Activated CD8-positive, alpha-beta memory T cell treated with anti-CD3 and anti-CD28 coated beads for 1 hour (primary cell): ENCODE measurements around the gene AARS1.
"Not testable (repeated sequence)": the region's sequence is repeated elsewhere in the genome, so short reads cannot be mapped to it uniquely, and the experiment has no call there.

Source experiments
- DNase-seq, 2 donors: peaks; one replicate each; pipeline ENCODE4 v3.0.0-alpha.2; 2020; ENCODE audit warnings: low read depth in 1 of 2; ENCODE audit errors: extremely low read depth in 1 of 2

Gene AARS1

DNA sequence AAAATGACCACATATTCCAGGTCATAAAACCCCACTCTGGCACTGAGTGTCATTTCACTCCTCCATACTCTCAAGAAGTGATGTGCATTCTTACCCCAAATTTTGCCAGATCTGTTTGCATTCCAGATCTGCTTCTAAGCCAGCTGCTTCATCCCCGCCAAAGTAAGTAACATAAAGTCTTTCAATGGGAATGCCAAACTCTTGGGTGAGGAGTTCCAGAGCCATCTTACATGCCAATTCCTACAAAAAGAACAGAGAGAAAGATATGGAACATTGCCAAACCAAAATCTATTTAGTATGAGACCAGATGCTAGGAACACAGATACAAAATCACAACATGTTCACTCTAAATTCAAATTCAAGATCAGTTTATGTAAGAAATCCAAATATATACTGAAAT is 12.9 kb downstream of the AARS1 start:
- no peak for DNase-seq

GRCh38 chr16:70271696-70272095 is 17.6 kb downstream of the AARS1 start:
- DNase-seq, result no peak

GRCh38 chr16:70270176-70270575 is 19.1 kb downstream of the AARS1 start:
- DNase-seq, result no peak

GRCh38 chr16:70269471-70269870 is 19.8 kb downstream of the AARS1 start:
- DNase-seq, result no peak

DNA sequence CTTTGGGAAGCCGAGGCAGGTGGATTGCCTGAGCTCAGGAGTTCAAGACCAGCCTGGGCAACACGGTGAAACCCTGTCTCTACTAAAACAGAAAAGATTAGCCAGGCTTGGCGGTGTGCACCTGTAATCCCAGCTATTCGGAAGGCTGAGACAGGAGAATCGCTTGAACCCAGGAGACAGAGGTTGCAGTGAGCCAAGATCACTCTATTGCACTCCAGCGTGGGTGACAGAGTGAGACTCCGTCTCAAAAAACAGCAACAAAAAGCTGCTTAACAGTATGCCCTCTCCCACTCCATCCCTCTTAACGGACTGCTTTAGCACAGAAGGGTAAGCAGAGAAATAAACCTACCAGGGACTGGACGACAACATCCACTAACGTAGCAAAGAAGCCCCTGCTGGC is 21.4 kb downstream of the AARS1 start:
- not testable (repeated sequence) for DNase-seq

GRCh38 chr16:70267516-70267915 is 21.8 kb downstream of the AARS1 start:
- DNase-seq, result no peak

DNA sequence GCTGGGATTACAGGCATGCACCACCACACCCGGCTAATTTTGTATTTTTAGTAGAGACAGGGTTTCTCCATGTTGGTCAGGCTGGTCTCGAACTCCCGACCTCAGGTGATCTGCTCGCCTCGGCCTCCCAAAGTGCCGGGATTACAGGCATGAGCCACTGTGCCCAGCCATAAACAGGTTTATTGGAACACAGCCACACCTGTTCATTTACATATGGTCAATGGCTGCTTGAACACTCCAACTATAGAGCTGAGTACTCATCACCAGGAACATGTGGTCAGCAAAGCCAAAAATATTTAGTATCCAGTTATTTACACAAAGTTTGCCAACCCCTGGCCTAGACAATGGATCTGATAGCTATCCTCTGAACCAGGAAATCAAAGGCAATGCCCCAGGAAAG is 29.4 kb downstream of the AARS1 start:
- not testable (repeated sequence) for DNase-seq

GRCh38 chr16:70258946-70259345 is 30.4 kb downstream of the AARS1 start:
- no peak for DNase-seq

DNA sequence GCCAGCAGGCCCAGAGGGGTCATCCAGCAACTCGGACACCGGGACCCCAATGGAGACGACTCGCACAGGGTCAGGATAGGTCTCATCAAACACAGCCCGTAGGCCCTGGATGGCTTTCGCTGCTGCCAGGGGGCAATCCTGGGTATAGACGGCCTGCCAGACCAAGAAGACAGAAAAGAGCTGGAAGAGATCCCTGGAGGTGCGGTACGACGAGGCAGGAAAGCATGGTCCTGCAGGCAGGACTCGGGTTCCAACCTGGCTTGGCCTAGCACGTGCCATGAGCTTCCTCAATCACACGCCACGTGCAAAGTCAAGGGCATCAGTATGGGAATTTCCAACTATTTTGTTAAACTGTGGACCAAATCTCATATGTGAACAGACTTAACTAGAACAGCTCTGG is 31.2 kb downstream of the AARS1 start:
- no peak for DNase-seq

GRCh38 chr16:70257391-70257790 is 31.9 kb downstream of the AARS1 start:
- no peak for DNase-seq

- no peak for DNase-seq
These were observed 33.7 kb downstream of the AARS1 start for GRCh38 chr16:70255574-70255973.

DNA sequence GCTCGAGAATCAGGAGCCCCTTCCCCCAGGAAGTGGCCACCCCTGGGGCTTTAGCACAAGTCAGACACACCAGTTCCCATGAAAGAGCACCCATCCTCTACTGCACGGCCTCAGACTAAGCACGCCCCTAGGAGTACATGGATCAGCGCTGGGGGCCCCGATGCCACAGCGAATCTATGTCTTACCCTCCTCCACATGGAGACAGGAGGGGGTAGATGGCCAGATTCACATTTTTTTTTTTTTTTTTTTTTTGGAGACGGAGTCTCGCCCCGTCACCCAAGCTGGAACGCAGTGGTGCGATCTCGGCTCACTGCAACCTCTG is 34.4 kb downstream of the AARS1 start:
- no peak for DNase-seq

DNA sequence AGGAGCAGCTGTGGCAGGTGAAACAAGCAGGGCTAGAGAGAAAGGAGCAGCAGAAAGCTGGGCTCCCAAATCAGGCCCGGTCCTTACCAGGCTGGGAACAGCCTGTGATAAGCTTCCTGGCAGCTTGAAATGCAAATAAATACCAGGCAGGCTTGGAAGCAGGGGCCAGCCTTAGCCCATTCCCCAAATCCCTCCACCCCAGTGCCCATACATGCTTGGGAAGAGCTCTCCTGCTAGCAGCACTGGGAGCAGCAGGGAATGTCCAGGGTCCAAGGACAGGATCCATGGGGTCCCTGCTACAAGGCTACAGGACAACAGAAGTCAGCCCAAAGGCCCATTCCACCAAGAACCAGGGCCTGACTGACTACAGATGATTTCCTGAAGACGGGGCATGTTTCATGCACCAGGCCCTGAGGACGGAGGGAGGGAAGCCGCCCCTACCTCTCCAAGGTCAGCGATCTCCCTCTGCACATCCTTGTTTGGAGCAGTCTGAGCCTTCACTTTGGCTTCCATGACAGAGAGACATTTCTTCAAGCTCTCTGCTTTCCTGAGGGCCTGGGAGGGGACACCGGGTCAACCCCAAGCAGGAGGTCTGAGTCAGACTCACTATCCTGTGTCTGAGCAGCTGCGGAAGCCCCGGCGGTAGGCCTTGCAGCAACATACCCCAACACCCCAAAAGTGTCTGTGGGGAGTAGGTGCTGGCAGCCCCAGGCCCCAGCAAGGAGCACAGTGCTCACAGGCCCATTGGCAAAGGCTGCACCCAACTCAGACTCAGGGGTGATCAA is 34.9 kb downstream of the AARS1 start:
- DNase-seq, result no peak

GRCh38 chr16:70253291-70254106 is 35.8 kb downstream of the AARS1 start:
- no peak for DNase-seq

- no peak for DNase-seq
These were observed 36.8 kb downstream of the AARS1 start for GRCh38 chr16:70252355-70252988.

DNA sequence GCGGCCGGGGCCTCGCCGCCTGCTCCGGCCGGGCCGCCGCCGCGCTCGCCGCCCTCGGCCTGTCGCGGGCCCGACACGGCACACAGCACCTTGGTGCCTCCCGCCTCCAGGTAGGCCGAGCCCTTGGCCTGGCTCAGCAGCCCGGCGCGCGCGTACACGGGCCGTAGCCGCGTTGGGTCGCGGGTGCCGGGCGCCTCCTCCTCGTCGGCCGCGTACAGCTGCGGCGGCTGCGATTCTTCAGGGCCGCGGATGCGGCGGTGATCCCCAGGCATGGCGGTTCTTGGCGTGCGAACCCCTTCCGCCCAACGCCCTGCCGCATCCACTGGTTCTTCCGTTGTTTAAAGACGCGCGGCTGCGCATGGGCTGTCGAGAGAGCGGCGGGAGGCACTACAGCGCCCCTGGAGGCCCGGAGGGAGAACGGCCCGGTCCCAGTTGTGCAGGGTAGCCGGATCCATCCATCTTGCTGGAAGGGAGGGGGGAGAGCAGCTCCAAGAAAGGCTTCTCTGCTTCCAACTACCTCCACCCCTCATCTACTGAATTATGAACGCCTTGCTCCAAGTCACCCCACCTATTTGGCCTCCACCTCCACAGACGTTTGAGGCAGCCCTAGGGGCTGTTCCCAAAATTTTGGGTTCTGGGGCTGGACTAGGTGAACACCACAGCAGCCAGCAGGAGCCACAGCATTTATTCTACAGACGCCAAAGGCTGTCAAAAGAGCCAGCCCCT is 37.5 kb downstream of the AARS1 start, which contains the start of gene EXOSC6:
Gene EXOSC6, minus strand, starts transcription at position 312 of the 726 bp plus-strand sequence. Its CDS starts 40 bp downstream, at position 272.
- peak; percentile 84 for DNase-seq

DNA sequence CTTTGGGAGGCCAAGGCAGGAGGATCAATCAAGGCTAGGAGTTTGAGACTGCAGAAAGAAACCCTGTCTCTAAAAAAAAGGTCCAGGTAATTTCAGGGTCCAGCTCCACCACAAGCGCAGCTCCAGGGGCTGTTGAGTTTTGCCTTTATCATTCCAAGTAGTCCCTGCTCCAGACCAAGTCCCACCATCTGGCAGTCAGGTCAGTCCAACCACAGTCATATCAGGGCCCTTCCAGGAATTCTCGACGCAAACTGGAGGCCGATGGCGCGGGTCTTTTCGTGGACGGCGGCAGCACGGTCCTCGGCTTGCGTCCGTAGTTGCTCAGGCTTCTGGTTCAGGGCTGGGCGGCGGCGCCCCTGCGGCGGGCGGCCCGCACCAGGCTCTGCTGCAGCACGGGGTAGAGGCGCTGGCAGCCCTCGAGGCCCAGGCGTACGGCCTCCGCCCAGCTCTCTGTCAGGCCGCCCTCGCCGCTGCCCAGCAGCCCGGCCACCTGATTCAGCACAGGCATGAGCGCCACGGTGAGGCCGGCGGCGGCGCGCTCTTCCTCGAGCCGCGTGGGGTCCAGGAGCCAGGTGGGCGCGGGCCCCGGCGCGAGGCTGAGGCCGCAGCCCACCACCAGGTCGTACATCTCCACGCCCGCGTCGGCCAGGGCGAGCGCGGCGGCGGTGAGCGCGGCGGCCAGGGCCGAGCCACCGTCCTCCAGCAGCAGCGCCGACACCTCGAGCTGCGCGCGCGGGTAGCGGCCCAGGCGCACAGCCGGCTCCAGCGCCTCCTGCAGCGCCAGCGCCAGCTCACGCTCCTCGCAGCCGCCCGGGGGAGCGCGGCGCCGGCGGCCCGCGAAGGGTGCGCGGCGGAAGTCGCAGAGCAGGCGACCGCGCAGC is 38.3 kb downstream of the AARS1 start:
- DNase-seq, result no peak

DNA sequence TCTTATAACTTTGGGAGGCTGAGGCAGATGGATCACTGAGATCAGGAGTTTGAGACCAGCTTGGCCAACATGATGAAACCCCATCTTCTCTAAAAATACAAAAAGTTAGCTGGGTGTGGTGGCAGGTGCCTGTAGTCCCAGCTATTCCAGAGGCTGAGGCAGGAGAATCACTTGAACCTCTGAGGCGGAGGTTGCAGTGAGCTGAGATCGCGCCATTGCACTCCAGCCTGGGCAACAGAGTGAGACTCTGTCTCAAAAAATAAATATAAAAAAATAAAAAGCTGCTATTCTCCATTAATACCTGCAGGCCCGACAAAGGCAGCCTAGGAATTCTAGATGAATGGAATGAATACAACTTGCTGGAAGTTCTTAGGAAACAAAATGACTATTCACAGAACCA is 39.6 kb downstream of the AARS1 start:
- DNase-seq, result not testable (repeated sequence)

GRCh38 chr16:70238773-70239172 is 50.5 kb downstream of the AARS1 start:
- not testable (repeated sequence) for DNase-seq

- DNase-seq, result not testable (repeated sequence)
These were observed 57.5 kb downstream of the AARS1 start for GRCh38 chr16:70231831-70232230.
